ENCODE data around the gene SLC1A4. TPM values are rescaled to one million over a fixed set of nuclear protein-coding genes. Genes with fewer than 3 reads are reported as not detected.

The SLC1A4 gene
- total RNA-seq, 1 donor from 2014 or later, result 8.1 TPM

DNA sequence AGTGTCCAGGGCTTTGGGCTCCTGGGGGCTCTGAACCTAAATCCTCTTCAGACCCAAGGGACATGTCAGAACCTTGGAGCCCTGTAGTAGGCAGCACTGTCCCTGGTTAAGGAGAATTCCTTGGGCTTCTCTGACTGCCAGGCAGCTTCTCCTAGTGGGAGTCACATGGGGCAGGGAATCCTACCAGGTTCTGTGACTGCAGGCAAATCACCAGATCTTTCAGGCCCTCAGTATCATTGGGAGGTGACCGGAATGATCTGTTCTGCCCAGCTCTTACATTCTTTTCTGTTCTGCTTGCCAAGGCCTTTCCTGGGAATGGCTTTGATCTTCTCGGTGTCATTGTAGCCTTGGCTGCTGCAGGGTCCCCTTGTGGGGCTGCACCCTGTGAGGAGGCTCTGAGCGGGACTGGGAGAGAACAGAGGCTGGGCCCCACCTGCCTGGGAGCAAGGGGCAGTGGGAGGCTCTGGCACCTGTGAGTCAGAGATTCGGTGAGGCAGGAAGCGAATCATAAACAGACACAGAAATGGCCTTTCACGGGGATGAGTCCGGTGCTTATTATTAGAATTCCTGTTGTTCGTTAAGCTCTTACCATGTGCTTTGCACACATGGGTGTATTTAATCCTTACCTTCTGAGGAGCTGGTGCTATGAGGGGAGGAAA is 81.1 kb downstream of the SLC1A4 start:
- DNase-seq (ENCODE audit: low spot score) (no peak), ATAC-seq (peak; percentile 13)

DNA sequence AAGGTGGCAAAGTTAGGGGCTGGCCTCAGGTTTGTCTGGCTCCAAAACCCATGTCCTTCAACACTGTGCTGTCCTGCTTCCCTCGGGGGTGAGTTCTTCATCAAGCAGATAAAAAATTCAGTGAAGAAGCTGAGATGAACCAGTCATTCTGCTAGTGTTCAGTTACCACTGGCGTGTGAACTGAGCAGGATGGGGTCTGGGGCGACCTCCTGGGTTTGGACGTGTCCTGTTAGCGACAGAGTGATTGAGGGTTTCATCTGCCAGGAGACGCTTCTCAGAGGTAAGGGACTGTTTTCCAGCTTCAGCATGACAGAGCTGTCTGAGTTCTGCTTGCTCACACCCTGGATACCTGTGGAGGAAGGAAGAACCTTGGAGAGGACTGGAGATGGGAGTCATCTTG is 81.7 kb downstream of the SLC1A4 start:
- ATAC-seq, result no peak
- DNase-seq (ENCODE audit: low spot score), result peak; percentile 34

DNA sequence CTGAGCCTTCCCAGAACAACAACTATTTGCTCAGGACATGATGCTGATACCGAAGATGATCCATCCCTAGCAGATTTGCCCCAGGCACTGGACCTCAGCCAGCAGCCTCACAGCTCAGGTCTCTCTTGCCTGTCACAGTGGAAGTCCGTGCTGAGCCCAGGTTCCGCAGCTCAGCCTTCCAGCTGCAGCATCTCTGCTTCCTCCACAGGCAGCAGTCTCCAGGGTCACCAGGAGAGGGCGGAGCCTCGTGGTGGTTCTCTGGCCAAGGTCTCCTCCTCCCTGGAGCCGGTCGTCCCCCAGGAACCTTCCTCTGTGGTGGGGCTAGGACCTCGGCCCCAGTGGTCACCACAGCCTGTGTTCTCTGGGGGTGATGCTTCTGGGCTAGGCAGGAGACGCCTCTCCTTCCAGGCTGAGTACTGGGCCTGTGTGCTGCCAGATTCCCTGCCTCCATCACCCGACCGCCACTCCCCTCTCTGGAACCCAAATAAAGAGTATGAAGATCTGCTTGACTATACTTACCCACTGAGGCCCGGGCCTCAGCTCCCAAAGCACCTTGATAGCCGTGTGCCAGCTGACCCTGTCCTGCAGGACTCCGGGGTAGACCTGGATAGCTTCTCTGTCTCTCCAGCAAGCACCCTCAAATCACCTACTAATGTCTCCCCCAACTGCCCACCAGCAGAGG is 82.4 kb downstream of the SLC1A4 start:
- ATAC-seq, result peak; percentile 45
- peak; percentile 50 for DNase-seq (ENCODE audit: low spot score)

DNA sequence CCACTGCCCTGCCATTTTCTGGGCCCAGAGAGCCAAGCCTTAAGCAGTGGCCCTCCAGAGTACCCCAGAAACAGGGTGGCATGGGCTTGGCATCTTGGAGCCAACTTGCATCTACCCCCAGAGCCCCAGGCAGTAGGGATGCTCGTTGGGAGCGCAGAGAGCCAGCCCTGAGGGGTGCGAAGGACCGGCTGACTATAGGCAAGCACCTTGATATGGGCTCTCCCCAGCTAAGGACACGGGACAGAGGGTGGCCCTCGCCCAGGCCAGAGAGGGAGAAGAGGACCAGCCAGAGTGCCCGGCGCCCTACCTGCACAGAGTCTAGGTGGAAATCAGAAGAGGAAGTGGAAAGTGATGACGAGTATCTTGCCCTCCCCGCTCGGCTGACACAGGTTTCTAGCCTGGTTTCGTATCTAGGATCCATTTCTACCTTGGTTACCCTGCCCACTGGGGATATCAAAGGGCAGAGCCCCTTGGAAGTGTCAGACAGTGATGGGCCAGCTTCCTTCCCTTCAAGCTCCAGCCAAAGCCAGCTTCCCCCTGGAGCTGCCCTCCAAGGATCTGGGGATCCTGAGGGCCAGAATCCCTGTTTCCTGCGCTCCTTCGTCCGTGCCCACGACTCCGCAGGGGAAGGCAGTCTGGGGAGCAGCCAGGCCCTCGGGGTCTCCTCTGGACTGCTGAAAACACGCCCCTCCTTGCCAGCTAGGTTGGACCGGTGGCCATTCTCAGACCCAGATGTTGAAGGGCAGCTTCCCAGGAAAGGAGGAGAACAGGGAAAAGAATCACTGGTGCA is 83.2 kb downstream of the SLC1A4 start:
- ATAC-seq, result no peak
- peak; percentile 43 for DNase-seq (ENCODE audit: low spot score)

Other genes with a start within 250 kb of the SLC1A4 start
- gene CEP68, start 67.0 kb downstream of the SLC1A4 start, total RNA-seq, result 2.2 TPM
- 62.3 TPM for gene RAB1A, start 140.7 kb downstream of the SLC1A4 start, total RNA-seq
- 63.8 TPM for gene ACTR2, start 238.4 kb downstream of the SLC1A4 start, total RNA-seq

Measured in left lobe of liver (tissue), 2 donors.